ENCODE measurements around the gene CPSF4. TPM values are rescaled to one million over a fixed set of nuclear protein-coding genes. Genes with fewer than 3 reads are reported as not detected.

The CPSF4 gene
- total RNA-seq, 1 donor from 2014 or later = 72.1 TPM

DNA sequence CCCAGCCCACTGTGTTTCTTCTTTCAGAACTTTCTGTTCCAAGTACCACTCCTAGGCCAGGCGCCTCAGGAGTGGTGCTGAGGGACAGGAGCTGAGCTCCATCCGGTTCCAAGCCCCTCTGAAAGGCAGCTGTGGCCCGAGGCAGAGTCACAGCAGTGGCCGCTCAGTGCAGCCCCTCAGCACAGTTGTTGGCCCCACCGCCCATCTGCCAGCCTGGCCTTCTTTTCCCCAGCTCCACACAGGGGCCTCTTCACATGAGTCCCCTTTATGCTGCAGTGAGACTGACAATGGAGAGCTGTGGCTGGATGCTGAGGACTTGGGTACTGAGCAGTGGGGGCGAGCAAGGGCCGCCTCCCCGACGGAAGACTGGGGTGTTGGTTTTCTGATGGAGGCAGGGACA lies 20.5 kb upstream of the CPSF4 start:
- Histone ChIP-seq H3K27ac (no peak overlapping the region), H3K4me2 (no peak overlapping the region), H3K27me3 (no peaks in the 10 kb centered on the region), H4K20me1 (ENCODE audit: low read depth) (peaks cover 12% of the 10 kb centered on the region), H3K9me3 (ENCODE audit: low read depth) (peaks cover 3% of the 10 kb centered on the region), H3K4me1 (no peaks in the 10 kb centered on the region), H3K4me3 (no peak overlapping the region), H3F3A (ENCODE audit: low read depth) (peaks cover 9% of the 10 kb centered on the region), H3K9ac (no peak overlapping the region), H3K79me2 (ENCODE audit: low read depth) (no peaks in the 10 kb centered on the region), H2AFZ (replicated peaks) (no peak overlapping the region), H3K36me3 (peaks cover 7% of the 10 kb centered on the region)
- H3K27ac Mint-ChIP-seq = no peak overlapping the region
- H3K36me3 Mint-ChIP-seq = peaks cover 30% of the 10 kb centered on the region
- H3K4me1 Mint-ChIP-seq = no peaks in the 10 kb centered on the region
- TF ChIP-seq, protein P1, sequence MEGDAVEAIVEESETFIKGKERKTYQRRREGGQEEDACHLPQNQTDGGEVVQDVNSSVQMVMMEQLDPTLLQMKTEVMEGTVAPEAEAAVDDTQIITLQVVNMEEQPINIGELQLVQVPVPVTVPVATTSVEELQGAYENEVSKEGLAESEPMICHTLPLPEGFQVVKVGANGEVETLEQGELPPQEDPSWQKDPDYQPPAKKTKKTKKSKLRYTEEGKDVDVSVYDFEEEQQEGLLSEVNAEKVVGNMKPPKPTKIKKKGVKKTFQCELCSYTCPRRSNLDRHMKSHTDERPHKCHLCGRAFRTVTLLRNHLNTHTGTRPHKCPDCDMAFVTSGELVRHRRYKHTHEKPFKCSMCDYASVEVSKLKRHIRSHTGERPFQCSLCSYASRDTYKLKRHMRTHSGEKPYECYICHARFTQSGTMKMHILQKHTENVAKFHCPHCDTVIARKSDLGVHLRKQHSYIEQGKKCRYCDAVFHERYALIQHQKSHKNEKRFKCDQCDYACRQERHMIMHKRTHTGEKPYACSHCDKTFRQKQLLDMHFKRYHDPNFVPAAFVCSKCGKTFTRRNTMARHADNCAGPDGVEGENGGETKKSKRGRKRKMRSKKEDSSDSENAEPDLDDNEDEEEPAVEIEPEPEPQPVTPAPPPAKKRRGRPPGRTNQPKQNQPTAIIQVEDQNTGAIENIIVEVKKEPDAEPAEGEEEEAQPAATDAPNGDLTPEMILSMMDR (IDR thresholded peaks at IDR 0.05) = no peak
- TF ChIP-seq EZH2 (IDR thresholded peaks at IDR 0.05) (no peak), EZH2phosphoT487 (IDR thresholded peaks at IDR 0.05) (no peak)
- no peak overlapping the region for H3K4me3 Mint-ChIP-seq
- no peaks in the 10 kb centered on the region for H3K27me3 Mint-ChIP-seq (ENCODE audit: insufficient read depth, low read depth)
- H3K9me3 Mint-ChIP-seq = no peaks in the 10 kb centered on the region
- no peak for DNase-seq (ENCODE audit: low spot score)

DNA sequence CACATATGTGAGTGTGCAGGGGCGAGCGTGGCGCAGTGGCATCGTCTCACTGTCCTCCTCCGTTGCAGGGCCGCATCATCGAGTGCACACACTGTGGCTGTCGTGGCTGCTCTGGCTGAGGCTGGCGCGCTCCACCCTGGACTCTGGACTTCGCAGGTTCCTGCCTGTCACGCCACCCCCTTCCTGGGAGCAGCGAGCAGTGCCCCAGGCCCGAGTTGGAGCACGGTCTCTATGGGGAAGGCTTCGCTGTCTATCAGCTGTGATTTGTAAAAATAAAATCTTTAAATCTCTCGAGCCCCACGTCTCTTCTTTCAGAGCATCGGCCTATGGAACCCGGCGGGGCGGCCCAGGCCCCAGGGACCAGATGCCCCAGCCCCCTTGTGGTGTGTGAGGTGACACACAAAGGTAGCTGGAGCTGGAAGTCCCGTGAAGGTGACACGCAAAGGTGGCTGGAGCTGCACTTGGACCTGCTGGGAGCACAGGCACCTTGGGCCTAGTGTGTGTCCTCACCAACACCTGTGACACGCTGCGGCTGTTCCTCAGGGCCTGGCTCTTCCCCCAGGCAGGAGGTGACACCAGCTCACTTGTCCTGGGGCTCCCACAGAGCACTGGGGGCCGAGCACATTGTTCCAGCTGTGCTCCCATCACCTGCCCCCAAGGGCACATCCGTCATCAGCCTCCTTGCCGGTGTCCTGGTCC lies 19.3 kb upstream of the CPSF4 start:
- DNase-seq (ENCODE audit: low spot score) = no peak

DNA sequence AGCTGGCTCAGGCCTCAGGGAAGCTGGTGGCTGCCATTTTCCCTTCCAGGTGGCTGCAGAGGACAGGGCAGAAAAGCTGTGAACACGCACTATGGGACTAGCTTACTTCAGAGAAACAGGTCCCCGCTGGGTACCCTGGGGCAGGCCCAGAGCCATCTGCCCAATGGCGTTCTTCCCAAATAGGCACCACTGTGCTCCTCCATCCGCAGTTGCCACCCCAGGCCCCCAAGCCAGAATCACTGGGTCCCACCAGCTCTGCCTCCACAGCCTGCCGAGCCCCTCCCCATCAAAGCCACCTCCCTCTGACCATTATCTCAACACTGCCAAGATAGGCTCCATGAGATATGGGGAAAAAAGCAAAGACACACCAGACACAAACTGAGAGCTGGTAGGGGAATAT lies 18.5 kb upstream of the CPSF4 start:
- H3K4me2 ChIP-seq = no peak overlapping the region
- H4K20me1 ChIP-seq (ENCODE audit: low read depth) = peaks cover 16% of the 10 kb centered on the region
- no peak overlapping the region for H3K27ac Mint-ChIP-seq
- H2AFZ ChIP-seq (replicated peaks) = no peak overlapping the region
- no peak overlapping the region for H3K4me3 Mint-ChIP-seq
- TF ChIP-seq EZH2phosphoT487 (IDR thresholded peaks at IDR 0.05) = no peak
- TF ChIP-seq, protein P1 (IDR thresholded peaks at IDR 0.05) = no peak
- peaks cover 9% of the 10 kb centered on the region for H3F3A ChIP-seq (ENCODE audit: low read depth)
- no peaks in the 10 kb centered on the region for H3K4me1 ChIP-seq
- H3K9me3 Mint-ChIP-seq = no peaks in the 10 kb centered on the region
- no peaks in the 10 kb centered on the region for H3K9me3 ChIP-seq (ENCODE audit: low read depth)
- no peaks in the 10 kb centered on the region for H3K27me3 Mint-ChIP-seq (ENCODE audit: insufficient read depth, low read depth)
- H3K4me3 ChIP-seq = no peak overlapping the region
- H3K27ac ChIP-seq = no peak overlapping the region
- no peaks in the 10 kb centered on the region for H3K4me1 Mint-ChIP-seq
- H3K36me3 Mint-ChIP-seq = peaks cover 20% of the 10 kb centered on the region
- no peak overlapping the region for H3K9ac ChIP-seq
- H3K27me3 ChIP-seq = no peaks in the 10 kb centered on the region
- H3K36me3 ChIP-seq = peaks cover 2% of the 10 kb centered on the region
- no peaks in the 10 kb centered on the region for H3K79me2 ChIP-seq (ENCODE audit: low read depth)
- no peak for DNase-seq (ENCODE audit: low spot score)

More for the DNA sequence above, 19.3 kb upstream of the CPSF4 start:
- H3K4me1 Mint-ChIP-seq = no peaks in the 10 kb centered on the region
- H3K27me3 Mint-ChIP-seq (ENCODE audit: insufficient read depth, low read depth) = no peaks in the 10 kb centered on the region
- no peak overlapping the region for H3K4me3 ChIP-seq
- TF ChIP-seq EZH2 (IDR thresholded peaks at IDR 0.05) (no peak), EZH2phosphoT487 (IDR thresholded peaks at IDR 0.05) (no peak)
- TF ChIP-seq, protein P1 (IDR thresholded peaks at IDR 0.05) = no peak
- H3K9me3 Mint-ChIP-seq = no peaks in the 10 kb centered on the region
- H3K27ac ChIP-seq = no peak overlapping the region
- H3K27me3 ChIP-seq = no peaks in the 10 kb centered on the region
- no peak overlapping the region for H3K4me2 ChIP-seq
- peaks cover 9% of the 10 kb centered on the region for H3F3A ChIP-seq (ENCODE audit: low read depth)
- H3K79me2 ChIP-seq (ENCODE audit: low read depth) = no peaks in the 10 kb centered on the region
- H3K9ac ChIP-seq = no peak overlapping the region
- H3K36me3 Mint-ChIP-seq = peaks cover 27% of the 10 kb centered on the region
- H3K9me3 ChIP-seq (ENCODE audit: low read depth) = peaks cover 3% of the 10 kb centered on the region
- no peak overlapping the region for H3K27ac Mint-ChIP-seq
- peaks cover 16% of the 10 kb centered on the region for H4K20me1 ChIP-seq (ENCODE audit: low read depth)
- no peaks in the 10 kb centered on the region for H3K4me1 ChIP-seq
- H3K36me3 ChIP-seq = peaks cover 7% of the 10 kb centered on the region
- no peak overlapping the region for H3K4me3 Mint-ChIP-seq
- H2AFZ ChIP-seq (replicated peaks) = no peak overlapping the region
